22Rv1 (cell line): ENCODE results near the gene DPEP1.

ENCODE experiments used
- CTCF ChIP-seq: fragments of 450-650 bp; IDR thresholded peaks from 2 replicates; pipeline ENCODE4 v1.5.1; 2017; ENCODE audit warnings: mild to moderate bottlenecking
- ZFX ChIP-seq: fragments of 450-650 bp; IDR thresholded peaks from 2 replicates; pipeline ENCODE4 v1.6.1; 2017; ENCODE audit warnings: antibody characterized with exemption, borderline replicate concordance

GRCh38 chr16:89646906-89647305 is 33.5 kb downstream of the DPEP1 start:
- no peak for TF ChIP-seq CTCF
- no peak for TF ChIP-seq ZFX
